PC-9 (cell line): ENCODE data around the gene PLAU.

Experiments used
- EZH2 ChIP-seq: fragments of 200-600 bp; sonication (generic); IDR thresholded peaks from 2 replicates; pipeline ENCODE4 v1.8.0; 2017; ENCODE audit warnings: antibody characterized with exemption, low read depth
- TF ChIP-seq, protein P1 (sequence below): fragments of 200-600 bp; sonication (generic); conservative IDR thresholded peaks from 2 replicates; pipeline ENCODE4 v1.6.1; 2017; ENCODE audit warnings: mixed run types, antibody characterized with exemption, mild to moderate bottlenecking, moderate library complexity

DNA sequence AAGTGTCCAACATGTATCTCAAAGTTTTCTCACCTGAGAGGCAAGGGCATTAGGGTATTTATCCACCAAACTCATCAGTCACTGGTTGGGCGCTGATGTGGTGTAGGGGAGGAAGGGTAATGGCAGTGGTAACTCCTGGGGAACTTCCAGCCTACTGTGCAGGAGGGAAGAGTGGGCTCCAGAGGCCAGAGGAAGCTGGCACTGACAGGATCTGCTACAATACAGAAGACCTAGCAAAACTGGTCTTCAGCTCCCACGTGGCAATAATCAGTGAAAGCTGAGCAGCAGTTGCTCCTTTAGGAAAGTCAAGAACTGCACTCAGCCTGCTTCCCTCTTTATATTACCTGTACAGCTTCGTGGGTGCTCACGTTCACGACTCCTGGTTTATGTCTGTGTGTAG, 19.4 kb upstream of the PLAU start:
- TF ChIP-seq, protein P1, sequence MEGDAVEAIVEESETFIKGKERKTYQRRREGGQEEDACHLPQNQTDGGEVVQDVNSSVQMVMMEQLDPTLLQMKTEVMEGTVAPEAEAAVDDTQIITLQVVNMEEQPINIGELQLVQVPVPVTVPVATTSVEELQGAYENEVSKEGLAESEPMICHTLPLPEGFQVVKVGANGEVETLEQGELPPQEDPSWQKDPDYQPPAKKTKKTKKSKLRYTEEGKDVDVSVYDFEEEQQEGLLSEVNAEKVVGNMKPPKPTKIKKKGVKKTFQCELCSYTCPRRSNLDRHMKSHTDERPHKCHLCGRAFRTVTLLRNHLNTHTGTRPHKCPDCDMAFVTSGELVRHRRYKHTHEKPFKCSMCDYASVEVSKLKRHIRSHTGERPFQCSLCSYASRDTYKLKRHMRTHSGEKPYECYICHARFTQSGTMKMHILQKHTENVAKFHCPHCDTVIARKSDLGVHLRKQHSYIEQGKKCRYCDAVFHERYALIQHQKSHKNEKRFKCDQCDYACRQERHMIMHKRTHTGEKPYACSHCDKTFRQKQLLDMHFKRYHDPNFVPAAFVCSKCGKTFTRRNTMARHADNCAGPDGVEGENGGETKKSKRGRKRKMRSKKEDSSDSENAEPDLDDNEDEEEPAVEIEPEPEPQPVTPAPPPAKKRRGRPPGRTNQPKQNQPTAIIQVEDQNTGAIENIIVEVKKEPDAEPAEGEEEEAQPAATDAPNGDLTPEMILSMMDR: no peak
- no peak for TF ChIP-seq EZH2
